Stomach (tissue), 9 donors: ENCODE measurements around the gene ALOX5AP. TPM values are rescaled to one million over a fixed set of nuclear protein-coding genes. Genes with fewer than 3 reads are reported as not detected.

Source experiments
- DNase-seq, 2 donors: peaks; one replicate each; pipeline versions ENCODE4 v3.0.0 to v3.0.0-alpha.2; 2013 to 2019
- H3K27ac ChIP-seq, 5 donors: fragments of 200-600 bp in 4 of 5; sonication (generic) in 4 of 5; one replicate each; pipeline ENCODE4 v1.5.1; 2013 to 2019; ENCODE audit warnings: mild to moderate bottlenecking in 1 of 5, moderate library complexity in 1 of 5
- H3K27me3 ChIP-seq, 3 donors: fragments of 200-600 bp; sonication (generic); one replicate each; pipeline ENCODE4 v1.5.1; 2017 to 2019; ENCODE audit warnings: mixed run types in 1 of 3
- H3K36me3 ChIP-seq, 4 donors: fragments of 200-600 bp; sonication (generic); 1 replicate in 3 of 4; 2 replicates in 1 of 4; pipeline ENCODE4 v1.5.1; 2016 to 2019
- H3K4me1 ChIP-seq, 4 donors: fragments of 200-600 bp; sonication (generic); one replicate each; pipeline ENCODE4 v1.5.1; 2016 to 2019
- H3K4me3 ChIP-seq, 4 donors: fragments of 200-600 bp; sonication (generic) in 3 of 4; one replicate each; pipeline ENCODE4 v1.5.1; 2016 to 2019; ENCODE audit warnings: mild to moderate bottlenecking in 1 of 4
- H3K9me3 ChIP-seq, 4 donors: fragments of 200-600 bp; sonication (generic); one replicate each; pipeline ENCODE4 v1.5.1; 2016 to 2019
- CTCF ChIP-seq, 7 experiments: fragments of 450-650 bp in 4 of 7; fragments of 200-600 bp in 3 of 7; sonication (generic) in 3 of 7; IDR thresholded peaks; one replicate each; pipeline ENCODE4 v1.5.1; 2016 to 2019; ENCODE audit warnings: antibody characterized with exemption in 7 of 7, control low read depth in 2 of 7, mild to moderate bottlenecking in 1 of 7
- EP300 ChIP-seq: sonication (generic); formaldehyde crosslinking; IDR thresholded peaks from one replicate; pipeline ENCODE4 v1.6.1; 2017; ENCODE audit warnings: antibody characterized with exemption
- POLR2A ChIP-seq, 4 donors: fragments of 450-650 bp; IDR thresholded peaks; one replicate each; pipeline ENCODE4 v1.6.1; 2016; ENCODE audit warnings: antibody characterized with exemption in 4 of 4, control low read depth in 2 of 4, mild to moderate bottlenecking in 1 of 4, moderate library complexity in 1 of 4
- POLR2AphosphoS5 ChIP-seq, 3 donors: sonication (generic); formaldehyde crosslinking; IDR thresholded peaks; one replicate each; pipeline ENCODE4 v1.6.1; 2016; ENCODE audit warnings: antibody characterized with exemption in 3 of 3
- WGBS, 5 donors: extraction: QIAGEN DNeasy Blood & Tissue Kit in 3 of 5; methylation state at CpG; one replicate each; pipeline versions ENCODE4 v1.1.5 to v1.1.7; 2013 to 2018; 5-methylcytosine and 5-hydroxymethylcytosine counted together
- intact Hi-C: fragments of 100-400 bp; cut with DNase I; formaldehyde crosslinking; loops from one replicate; pipeline ENCODE4 v1.15.1; 2023; ENCODE audit warnings: low total_unique reads
- polyA plus RNA-seq, 3 donors: library from polyadenylated mRNA; stranded (reverse); fragments of 200-250 nt; gene quantifications; one replicate each; pipeline ENCODE4 v1.2.3, GENCODE V29; 2013
- total RNA-seq, 5 donors: library from RNA; depleted of rRNA; stranded (reverse); fragments of >200 nt; gene quantifications; one replicate each; pipeline versions ENCODE4 v1.1.0 to v1.2.3, GENCODE V29; 2014 to 2016
- donor health status: healthy with polysubstance abuse.
- donor health status: Bipolar disorder and iron deficiency.
- donor health status: healthy.

The ALOX5AP gene
- total and polyA plus RNA-seq, 8 donors: 1.3 to 36.4 (median 7.7) TPM

DNA sequence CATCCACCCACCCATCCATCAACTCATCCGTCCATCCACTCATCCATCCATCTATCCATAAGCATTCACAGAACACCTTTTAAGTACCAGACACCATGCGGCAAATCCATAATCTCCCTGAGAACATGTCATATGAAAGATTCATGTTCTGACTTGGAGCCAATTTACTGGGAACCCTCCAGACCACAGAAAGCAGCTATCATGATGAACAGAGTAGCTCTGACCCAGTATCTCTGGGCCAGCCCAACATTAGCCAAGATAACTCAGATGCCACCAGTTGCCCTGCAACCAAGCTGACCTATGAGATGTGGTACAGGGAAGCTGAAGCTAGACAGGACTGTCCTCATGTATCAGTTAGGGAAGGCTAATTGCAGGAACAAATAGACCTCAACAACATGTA is 51.3 kb downstream of the ALOX5AP start:
- peaks cover 0 to 5% (median under 1%) of the 10 kb centered on the region in 4 donors for H3K4me1 ChIP-seq
- H3K36me3 ChIP-seq: no peaks in the 10 kb centered on the region
- no peak overlapping the region for H3K27ac ChIP-seq
- no peak for DNase-seq
- no peaks in the 10 kb centered on the region for H3K9me3 ChIP-seq
- TF ChIP-seq POLR2AphosphoS5 (IDR thresholded peaks at IDR 0.05) (no peak), POLR2A (IDR thresholded peaks at IDR 0.05) (no peak), CTCF (IDR thresholded peaks at IDR 0.05) (no peak), EP300 (no peak)
- no peak overlapping the region for H3K4me3 ChIP-seq
- WGBS, 5 donors: 92 to 97% (median 95%) methylated on average over 2 of the region's 2 CpGs
- intact Hi-C loops: no loop called here
- no peaks in the 10 kb centered on the region for H3K27me3 ChIP-seq

DNA sequence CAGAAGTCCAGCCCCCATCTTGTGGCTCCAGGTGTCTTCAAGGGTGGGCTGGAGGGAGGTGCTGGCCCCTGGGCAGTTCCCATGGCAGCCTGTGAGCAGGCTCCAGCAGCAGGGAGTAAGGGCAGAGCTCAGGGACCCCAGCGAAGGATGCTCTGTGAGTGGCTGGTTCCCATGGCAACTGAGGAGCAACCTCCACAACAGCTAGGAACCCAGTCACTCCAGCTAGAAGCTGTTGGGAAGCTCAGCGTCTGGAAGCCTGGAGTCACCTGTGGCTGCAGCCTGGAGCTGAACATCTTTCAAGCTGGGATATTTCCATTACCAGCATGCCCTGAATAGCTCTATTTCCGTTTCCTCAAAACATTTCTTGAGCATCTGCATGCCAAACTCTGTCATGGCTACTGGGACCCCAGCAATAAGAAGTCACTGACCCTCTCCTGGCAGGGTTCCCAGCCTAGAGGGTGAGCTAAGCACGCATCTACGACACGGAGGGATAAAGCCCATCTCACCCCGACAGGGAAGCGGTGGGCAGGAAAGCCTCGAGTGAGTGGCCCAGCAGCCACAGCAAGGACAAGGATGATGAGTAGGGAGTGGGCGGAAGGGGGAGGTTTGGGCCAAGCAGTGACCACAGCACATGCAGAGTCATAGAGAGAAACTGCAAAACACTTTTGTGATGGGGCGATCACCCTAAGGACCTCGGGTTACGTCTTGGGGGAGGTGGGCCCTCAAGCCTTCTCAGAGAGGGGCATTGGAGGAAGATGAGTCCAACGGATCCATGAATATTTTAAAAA is 52.6 kb downstream of the ALOX5AP start:
- H3K9me3 ChIP-seq: no peaks in the 10 kb centered on the region
- intact Hi-C loops: no loop called here
- 86 to 91% (median 87%) methylated on average over 13 to 14 of the region's 14 CpGs for WGBS, 5 donors

DNA sequence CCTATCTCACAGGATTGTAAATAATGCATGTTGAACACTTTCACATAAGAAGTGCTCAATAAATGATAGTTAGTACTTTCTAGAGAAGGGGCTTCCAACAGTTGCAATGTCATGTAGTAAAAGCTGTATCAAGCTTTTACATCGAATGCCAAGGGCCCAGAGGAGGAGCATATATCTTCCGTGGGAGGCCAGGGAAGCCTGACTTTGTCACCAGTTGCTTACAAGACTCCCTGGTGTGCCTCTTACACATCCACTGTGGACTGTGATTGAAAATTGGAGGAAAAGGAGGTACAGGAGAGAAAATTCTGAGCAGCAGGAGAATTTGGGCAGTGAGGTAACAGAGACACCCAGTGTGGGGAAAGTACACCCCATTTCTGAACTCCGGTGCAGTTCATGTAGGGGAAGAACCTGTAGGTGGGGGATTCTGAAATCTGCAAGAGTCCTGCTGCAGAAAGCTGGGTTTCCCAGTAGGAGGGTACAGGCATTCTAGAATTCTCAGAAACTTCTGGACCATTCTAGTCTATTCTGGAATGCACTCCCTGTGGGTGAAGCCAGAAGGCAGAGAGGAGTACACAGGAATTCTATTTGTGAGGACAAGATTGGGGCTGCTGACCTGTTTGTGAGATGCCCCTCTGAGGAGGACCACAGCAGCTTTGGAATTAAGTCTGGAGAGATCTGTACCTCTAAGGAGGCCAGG is 54.0 kb downstream of the ALOX5AP start:
- 80 to 88% (median 84%) methylated on average over 3 of the region's 3 CpGs for WGBS, 5 donors
- H3K36me3 ChIP-seq: no peaks in the 10 kb centered on the region
- no peak overlapping the region for H3K27ac ChIP-seq
- no peak for DNase-seq
- no peaks in the 10 kb centered on the region for H3K27me3 ChIP-seq
- H3K9me3 ChIP-seq: no peaks in the 10 kb centered on the region
- intact Hi-C loops: no loop called here
- H3K4me1 ChIP-seq: peaks cover 0 to 21% (median 14%) of the 10 kb centered on the region in 4 donors
- no peak overlapping the region for H3K4me3 ChIP-seq
- TF ChIP-seq EP300: no peak
- no peak for TF ChIP-seq POLR2AphosphoS5 (IDR thresholded peaks at IDR 0.05)
- no peak for TF ChIP-seq CTCF (IDR thresholded peaks at IDR 0.05)
- no peak for TF ChIP-seq POLR2A (IDR thresholded peaks at IDR 0.05)

More for the DNA sequence above, 52.6 kb downstream of the ALOX5AP start:
- Histone ChIP-seq H3K4me1 (peaks cover 0 to 18% (median 12%) of the 10 kb centered on the region in 4 donors), H3K27ac (no peak overlapping the region), H3K4me3 (no peak overlapping the region), H3K36me3 (no peaks in the 10 kb centered on the region), H3K27me3 (no peaks in the 10 kb centered on the region)
- DNase-seq: no peak
- no peak for TF ChIP-seq POLR2AphosphoS5 (IDR thresholded peaks at IDR 0.05)
- no peak for TF ChIP-seq POLR2A (IDR thresholded peaks at IDR 0.05)
- TF ChIP-seq EP300: no peak
- TF ChIP-seq CTCF (IDR thresholded peaks at IDR 0.05): no peak

- Histone ChIP-seq H3K36me3 (no peaks in the 10 kb centered on the region), H3K4me3 (no peak overlapping the region), H3K27me3 (no peaks in the 10 kb centered on the region), H3K27ac (no peak overlapping the region), H3K9me3 (no peaks in the 10 kb centered on the region), H3K4me1 (peaks cover 0 to 22% (median 14%) of the 10 kb centered on the region in 4 donors)
- 85 to 95% (median 91%) methylated on average over 2 of the region's 2 CpGs for WGBS, 5 donors
- DNase-seq: no peak
- intact Hi-C loops: no loop called here
- TF ChIP-seq POLR2AphosphoS5 (IDR thresholded peaks at IDR 0.05) (no peak), EP300 (no peak), POLR2A (IDR thresholded peaks at IDR 0.05) (no peak), CTCF (IDR thresholded peaks at IDR 0.05) (no peak)
Observed at GRCh38 chr13:30790592-30790991, 55.2 kb downstream of the ALOX5AP start.
